B cell (primary cell): ENCODE data around the gene ARHGAP25. TPM values are rescaled to one million over a fixed set of nuclear protein-coding genes. Genes with fewer than 3 reads are reported as not detected.
A peak's percentile ranks its signal among the peaks of the same experiment; 100 is the strongest.

Experiments used
- ATAC-seq: fragments of 200-7000 bp; cut with Tn5 transposase; one replicate; pipeline ENCODE4 v1.10.0; 2021; ENCODE audit warnings: low read depth, mild to moderate bottlenecking, moderate number of reproducible peaks, moderate library complexity
- CTCF ChIA-PET: fragments of 350-600 bp; sonication (Branson Sonifier 250); formaldehyde crosslinking; loops from one replicate; lab custom pipeline; 2021; ENCODE audit warnings: antibody characterized with exemption, inconsistent platforms; lab: Charles Lee
- POLR2A ChIA-PET: fragments of 350-600 bp; sonication (Branson Sonifier 250); formaldehyde crosslinking; loops from one replicate; lab custom pipeline; 2021; ENCODE audit warnings: antibody characterized with exemption; lab: Charles Lee
- DNase-seq: peaks from one replicate; pipeline ENCODE4 v3.0.0; 2013
- H2AFZ ChIP-seq: 2 replicates; pipeline ENCODE4 v1.6.1; 2012; ENCODE audit warnings: mild to moderate bottlenecking, low read depth, low read length; ENCODE audit not compliant: insufficient read depth, poor library complexity, severe bottlenecking
- H3K27ac ChIP-seq, 2 donors: 1 replicate in 1 of 2; 2 replicates in 1 of 2; pipeline ENCODE4 v1.5.1; 2012 to 2013; ENCODE audit warnings: low read length in 2 of 2, mild to moderate bottlenecking in 2 of 2, moderate library complexity in 1 of 2
- H3K27me3 ChIP-seq, 4 experiments: fragments of 200-600 bp in 1 of 4; sonication (generic) in 1 of 4; replicated peaks in 1 of 4; 1 replicate in 2 of 4; 2 replicates in 2 of 4; pipeline versions ENCODE4 v1.6.1 to v1.7.0; 2013 to 2016; ENCODE audit warnings: low read length in 3 of 4, mild to moderate bottlenecking in 2 of 4, mixed read lengths in 1 of 4, moderate library complexity in 1 of 4; ENCODE audit not compliant: insufficient read depth in 4 of 4, control insufficient read depth in 3 of 4; ENCODE audit errors: control extremely low read depth in 1 of 4
- H3K36me3 ChIP-seq, 2 experiments: replicated peaks in 1 of 2; 1 replicate in 1 of 2; 2 replicates in 1 of 2; pipeline versions ENCODE4 v1.6.1 to v1.7.1; 2013; ENCODE audit warnings: low read length in 1 of 2; ENCODE audit not compliant: insufficient read depth in 2 of 2, control insufficient read depth in 1 of 2; ENCODE audit errors: control extremely low read depth in 1 of 2, extremely low read depth in 1 of 2
- H3K4me1 ChIP-seq, 2 donors: fragments of 200-600 bp in 1 of 2; sonication (generic) in 1 of 2; 1 replicate in 1 of 2; 2 replicates in 1 of 2; pipeline versions ENCODE4 v1.5.1 to v1.6.1; 2013 to 2017; ENCODE audit warnings: low read length in 2 of 2; ENCODE audit not compliant: control insufficient read depth in 2 of 2, insufficient read depth in 2 of 2
- H3K4me2 ChIP-seq: replicated peaks from 2 replicates; pipeline ENCODE3; 2012; ENCODE audit warnings: mild to moderate bottlenecking, low read depth, low read length; ENCODE audit not compliant: poor library complexity, severe bottlenecking
- H3K4me3 ChIP-seq, 5 experiments: fragments of 200-600 bp in 1 of 5; sonication (generic) in 1 of 5; 1 replicate in 3 of 5; 2 replicates in 2 of 5; pipeline versions ENCODE4 v1.5.1 to v1.7.0; 2011 to 2016; ENCODE audit warnings: low read length in 4 of 5, mild to moderate bottlenecking in 4 of 5, low read depth in 2 of 5, control low read depth in 1 of 5, moderate library complexity in 1 of 5; ENCODE audit not compliant: insufficient read depth in 1 of 5; ENCODE audit errors: control extremely low read depth in 1 of 5, extremely low read depth in 1 of 5
- H3K79me2 ChIP-seq: fragments of 200-600 bp; sonication (generic); one replicate; pipeline ENCODE4 v1.6.0; 2016; ENCODE audit warnings: low read length; ENCODE audit not compliant: control insufficient read depth, insufficient read depth
- H3K9ac ChIP-seq: fragments of 200-600 bp; sonication (generic); 2 replicates; pipeline ENCODE4 v1.6.1; 2017; ENCODE audit warnings: mild to moderate bottlenecking, low read length, moderate library complexity
- H3K9me3 ChIP-seq, 3 donors: one replicate each; pipeline versions ENCODE4 v1.6.1 to v1.7.1; 2013; ENCODE audit warnings: low read length in 2 of 3; ENCODE audit not compliant: control insufficient read depth in 2 of 3, insufficient read depth in 1 of 3; ENCODE audit errors: control extremely low read depth in 1 of 3
- H4K20me1 ChIP-seq: 2 replicates; pipeline ENCODE4 v1.6.0; 2012; ENCODE audit warnings: mild to moderate bottlenecking, low read length; ENCODE audit not compliant: insufficient read depth, control insufficient read depth, poor library complexity, severe bottlenecking
- H3K27ac Mint-ChIP-seq: one replicate; pipeline ENCODE4 v1.8.0; 2021; ENCODE audit warnings: mixed read lengths
- H3K27me3 Mint-ChIP-seq: one replicate; pipeline ENCODE4 v1.8.0; 2021; ENCODE audit warnings: mixed read lengths
- H3K4me1 Mint-ChIP-seq: one replicate; pipeline ENCODE4 v1.8.0; 2021; ENCODE audit warnings: mixed read lengths
- H3K4me3 Mint-ChIP-seq: one replicate; pipeline ENCODE4 v1.8.0; 2021; ENCODE audit warnings: mixed read lengths
- H3K9me3 Mint-ChIP-seq: one replicate; pipeline ENCODE4 v1.8.0; 2022; ENCODE audit warnings: mixed read lengths; ENCODE audit not compliant: insufficient read depth
- EZH2 ChIP-seq: IDR thresholded peaks from 2 replicates; pipeline ENCODE4 v1.6.1; 2012; ENCODE audit warnings: borderline replicate concordance, low read depth, mild to moderate bottlenecking, moderate library complexity, low read length; ENCODE audit not compliant: insufficient read depth, poor library complexity, severe bottlenecking
- WGBS: methylation state at CpG from one replicate; pipeline ENCODE4 v1.1.5; 2013; ENCODE audit warnings: missing lambda C conversion rate; ENCODE audit not compliant: insufficient coverage; 5-methylcytosine and 5-hydroxymethylcytosine counted together
- intact Hi-C: fragments of 100-400 bp; cut with micrococcal nuclease; formaldehyde crosslinking; loops from one replicate; pipeline ENCODE4 v1.10.0; 2022
- polyA plus RNA-seq: library from polyadenylated mRNA; depleted of rRNA; stranded (reverse); fragments of >200 nt; gene quantifications from 2 replicates; pipeline ENCODE4 v1.2.3, GENCODE V29; 2012
- total RNA-seq, 2 donors: library from RNA; stranded (reverse); fragments of 120-200 nt in 1 of 2; gene quantifications; 1 replicate in 1 of 2; 2 replicates in 1 of 2; pipeline versions ENCODE4 v1.2.3 to v1.2.4, GENCODE V29; 2013 to 2022
- TF ChIP-seq, protein P1 (sequence below): fragments of 200-600 bp; IDR thresholded peaks from one replicate; pipeline ENCODE4 v1.8.0; 2022; ENCODE audit warnings: antibody characterized with exemption, mild to moderate bottlenecking

The ARHGAP25 gene
- total and polyA plus RNA-seq, 2 donors (not counting 1 experiment from before 2014, with no cell fraction given): 97.9 to 207 TPM

DNA sequence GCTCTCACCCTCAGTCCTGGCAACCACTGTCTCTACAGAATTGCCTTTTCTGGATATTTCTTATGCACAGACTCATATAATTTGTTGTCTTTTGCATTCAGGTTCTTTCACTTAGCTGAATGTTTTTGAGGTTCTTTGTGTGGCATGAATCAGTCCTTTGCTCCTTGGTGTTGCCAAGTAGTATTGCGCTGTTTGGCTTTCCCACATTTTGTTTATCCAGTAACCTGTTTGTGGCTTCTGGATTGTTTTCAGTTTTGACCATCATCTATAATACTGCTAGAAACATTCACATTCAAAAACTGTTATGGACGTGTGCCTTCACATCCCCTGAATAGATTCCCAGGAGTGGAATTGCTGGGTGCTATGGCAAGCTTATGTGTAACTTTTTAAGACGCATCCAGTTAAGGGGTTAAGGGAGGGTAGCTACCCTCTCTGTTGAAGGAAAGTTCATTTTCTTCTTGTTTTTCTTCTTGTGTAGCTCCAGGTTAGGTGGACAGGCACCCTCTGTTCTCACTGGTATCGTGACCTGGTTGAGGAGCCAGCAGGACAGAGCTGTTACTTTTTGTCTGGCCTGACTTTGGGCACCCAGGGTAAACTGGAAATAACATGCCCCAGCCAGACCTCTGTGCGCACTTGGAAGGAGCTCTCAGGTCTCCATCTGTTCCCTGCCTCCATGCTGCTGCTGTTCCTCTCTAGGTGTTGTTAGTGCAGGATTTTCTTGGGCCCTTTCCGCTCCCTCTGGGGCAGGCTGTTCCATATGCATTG is 29.6 kb downstream of the ARHGAP25 start:
- H4K20me1 ChIP-seq: no peaks in the 10 kb centered on the region
- DNase-seq (no peak), ATAC-seq (no peak)
- H3K9me3 ChIP-seq: no peaks in the 10 kb centered on the region
- Mint-ChIP-seq H3K4me1 (peaks cover 86% of the 10 kb centered on the region), H3K27ac (peak overlapping the region; percentile 92), H3K27me3 (no peaks in the 10 kb centered on the region), H3K9me3 (no peaks in the 10 kb centered on the region), H3K4me3 (peak overlapping the region; percentile 77)
- peaks cover 55% of the 10 kb centered on the region for H3K79me2 ChIP-seq
- POLR2A ChIA-PET: interaction anchor here (0.6 to 4.6 kb wide), 2 partner anchors 12 to 460 kb away, joined by 3 to 37 read pairs; no protein-coding TSS in a partner anchor
- WGBS: 98% methylated on average over 3 of the region's 6 CpGs
- intact Hi-C loops: no loop called here
- peak overlapping the region; percentile 59 for H3K4me2 ChIP-seq
- CTCF ChIA-PET: interaction anchor here (1.0 to 21.9 kb wide), 12 partner anchors 10 to 144 kb away, joined by 3 to 425 read pairs (median 4); no protein-coding TSS in a partner anchor
- TF ChIP-seq EZH2: no peak
- TF ChIP-seq, protein P1, sequence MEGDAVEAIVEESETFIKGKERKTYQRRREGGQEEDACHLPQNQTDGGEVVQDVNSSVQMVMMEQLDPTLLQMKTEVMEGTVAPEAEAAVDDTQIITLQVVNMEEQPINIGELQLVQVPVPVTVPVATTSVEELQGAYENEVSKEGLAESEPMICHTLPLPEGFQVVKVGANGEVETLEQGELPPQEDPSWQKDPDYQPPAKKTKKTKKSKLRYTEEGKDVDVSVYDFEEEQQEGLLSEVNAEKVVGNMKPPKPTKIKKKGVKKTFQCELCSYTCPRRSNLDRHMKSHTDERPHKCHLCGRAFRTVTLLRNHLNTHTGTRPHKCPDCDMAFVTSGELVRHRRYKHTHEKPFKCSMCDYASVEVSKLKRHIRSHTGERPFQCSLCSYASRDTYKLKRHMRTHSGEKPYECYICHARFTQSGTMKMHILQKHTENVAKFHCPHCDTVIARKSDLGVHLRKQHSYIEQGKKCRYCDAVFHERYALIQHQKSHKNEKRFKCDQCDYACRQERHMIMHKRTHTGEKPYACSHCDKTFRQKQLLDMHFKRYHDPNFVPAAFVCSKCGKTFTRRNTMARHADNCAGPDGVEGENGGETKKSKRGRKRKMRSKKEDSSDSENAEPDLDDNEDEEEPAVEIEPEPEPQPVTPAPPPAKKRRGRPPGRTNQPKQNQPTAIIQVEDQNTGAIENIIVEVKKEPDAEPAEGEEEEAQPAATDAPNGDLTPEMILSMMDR: no peak
- peaks cover 77 to 79% of the 10 kb centered on the region in 2 donors for H3K4me1 ChIP-seq
- peak overlapping the region in 3 of 5 experiments; percentile 13 to 43 (median 32) for H3K4me3 ChIP-seq
- H3K36me3 ChIP-seq: no peaks in the 10 kb centered on the region
- peak overlapping the region; percentile 42 for H3K9ac ChIP-seq
- peak overlapping the region; percentile 43 for H2AFZ ChIP-seq
- H3K27ac ChIP-seq: peak overlapping the region; percentile 63 to 80
- no peaks in the 10 kb centered on the region for H3K27me3 ChIP-seq
